GM19455 (cell line): Measurements from ENCODE around the gene GFY.

Experiments
- ATAC-seq: cut with Tn5 transposase; IDR thresholded peaks from one replicate; pipeline ENCODE4 v1.9.1; 2021; ENCODE audit not compliant: unreplicated experiment

GFY gene

DNA sequence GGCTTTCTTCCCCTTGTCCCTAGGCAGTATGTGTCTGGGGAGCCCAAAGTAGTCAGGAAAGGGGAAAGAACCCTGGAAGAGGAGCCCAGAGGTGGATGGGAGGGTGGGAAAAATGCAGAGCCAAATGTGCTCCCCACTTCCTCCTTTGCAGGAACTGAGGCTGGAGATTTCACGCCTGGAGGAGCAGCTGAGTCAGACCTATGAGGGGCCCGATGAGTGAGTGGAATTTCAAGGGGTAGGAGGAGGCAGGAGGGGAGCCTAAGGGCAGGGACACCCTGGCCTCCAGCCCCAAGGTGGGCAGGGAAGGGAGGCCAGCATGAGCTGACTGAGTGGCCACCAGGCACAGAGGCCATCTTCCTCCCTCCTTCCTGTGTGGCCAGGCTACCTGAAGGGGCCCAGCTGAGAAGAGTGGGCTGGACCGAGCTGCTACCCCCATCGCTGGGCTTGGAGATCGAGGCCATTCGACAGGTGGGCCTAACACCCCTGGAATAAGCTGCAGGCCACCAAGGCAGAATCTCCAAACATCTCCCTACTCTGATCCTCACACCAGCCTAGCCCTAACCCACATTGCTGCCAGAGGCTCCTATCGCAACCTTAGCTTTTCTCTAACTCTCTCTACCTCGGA lies 16.3 kb upstream of the GFY start:
- ATAC-seq, result no peak

DNA sequence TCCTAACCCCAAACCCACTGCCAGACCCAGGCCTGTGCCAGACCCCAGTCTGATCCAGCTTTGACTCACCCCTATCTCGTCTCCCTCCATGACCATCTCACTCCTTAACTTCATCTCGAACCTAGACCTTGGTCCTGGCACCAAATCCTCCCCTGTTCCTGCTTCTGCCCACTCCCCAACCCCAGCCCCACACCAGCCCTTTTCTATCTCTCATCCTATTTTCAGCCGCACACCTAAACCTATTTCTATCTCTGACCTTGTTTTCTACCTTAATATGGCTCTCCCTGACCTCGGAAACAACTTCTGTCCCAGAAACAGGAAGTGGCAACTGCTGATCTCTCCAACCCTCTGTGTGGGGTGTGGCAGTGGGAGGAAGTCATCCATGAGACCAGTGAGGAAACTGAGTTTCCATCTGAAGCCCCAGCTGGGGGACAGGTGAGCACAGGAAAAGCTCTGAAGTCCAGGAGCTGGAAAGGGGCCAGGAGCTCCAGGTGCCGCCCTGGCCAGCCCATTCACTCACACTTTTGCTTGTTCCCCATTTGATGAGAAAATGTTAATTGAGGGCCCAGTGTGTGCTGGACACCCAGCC lies 15.7 kb upstream of the GFY start:
- no peak for ATAC-seq

DNA sequence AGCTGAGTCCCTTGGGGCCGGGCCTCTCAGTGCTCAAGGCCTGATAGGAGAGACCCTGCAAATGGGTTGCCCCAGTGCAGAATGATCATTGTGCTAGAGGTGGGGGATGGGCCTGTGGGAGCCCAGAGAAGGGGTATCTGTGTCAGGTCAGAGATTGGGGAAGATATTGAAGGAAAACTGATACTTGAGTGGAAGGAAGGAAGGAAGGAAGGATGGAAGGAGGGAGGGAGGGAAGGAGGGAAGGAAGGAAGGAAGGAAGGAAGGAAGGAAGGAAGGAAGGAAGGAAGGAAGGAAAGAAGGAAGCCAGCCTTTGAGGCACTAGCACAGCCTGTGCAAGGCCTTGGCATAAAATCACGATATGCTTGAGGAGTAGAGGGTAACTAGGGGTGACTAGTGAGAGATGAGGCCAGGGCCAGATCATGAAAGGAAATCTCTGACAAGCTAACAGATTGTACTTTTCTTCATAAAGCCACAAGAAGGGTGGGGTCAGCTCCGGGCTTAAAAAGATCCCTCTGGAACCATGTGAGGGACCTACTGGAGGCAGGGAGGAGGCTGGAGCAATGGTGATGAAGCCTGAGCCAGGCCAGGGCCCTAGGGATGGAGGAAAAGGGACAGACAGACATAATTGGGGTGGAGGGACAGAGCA lies 13.4 kb upstream of the GFY start:
- no peak for ATAC-seq

DNA sequence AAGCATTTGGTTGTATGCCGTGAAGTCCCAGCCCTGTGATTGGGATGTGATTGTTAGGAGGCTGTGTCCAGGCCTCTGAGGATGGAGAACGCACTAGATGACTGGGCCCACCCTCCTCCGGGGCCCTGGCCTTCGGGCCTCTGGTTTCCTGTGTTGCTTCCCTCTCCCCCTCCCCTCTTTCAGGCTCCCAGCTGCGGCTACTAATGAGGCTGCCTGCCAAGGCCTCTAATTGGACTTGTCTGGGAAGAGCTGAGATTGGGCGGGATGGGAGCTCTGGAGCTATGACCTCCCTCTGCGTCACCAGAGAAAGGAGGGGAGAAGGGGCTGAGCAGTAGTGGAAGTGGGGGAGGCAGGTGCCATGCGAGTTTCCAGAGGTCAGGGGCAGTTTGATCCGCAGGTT lies 11.8 kb upstream of the GFY start:
- ATAC-seq, result no peak

DNA sequence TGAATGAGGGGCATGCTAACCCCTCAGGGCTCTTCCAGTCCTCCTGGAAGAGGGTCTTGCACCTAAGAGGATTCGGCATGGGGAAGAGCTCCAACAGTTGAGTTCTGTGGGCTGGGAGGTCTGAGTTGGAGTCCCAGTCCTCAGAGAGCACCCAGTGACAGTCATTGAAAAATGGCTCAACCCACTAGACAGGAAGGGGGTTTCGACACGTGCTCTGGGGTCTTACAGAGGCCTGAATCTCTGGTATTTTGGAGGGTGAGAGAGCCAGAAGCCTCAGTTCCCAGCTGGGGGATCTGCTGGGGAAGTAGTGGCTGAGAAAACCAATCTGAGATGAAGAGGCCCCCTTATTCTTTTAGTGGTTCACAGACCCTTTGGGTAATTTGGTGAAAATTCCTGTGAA lies 10.9 kb upstream of the GFY start:
- ATAC-seq, result no peak

DNA sequence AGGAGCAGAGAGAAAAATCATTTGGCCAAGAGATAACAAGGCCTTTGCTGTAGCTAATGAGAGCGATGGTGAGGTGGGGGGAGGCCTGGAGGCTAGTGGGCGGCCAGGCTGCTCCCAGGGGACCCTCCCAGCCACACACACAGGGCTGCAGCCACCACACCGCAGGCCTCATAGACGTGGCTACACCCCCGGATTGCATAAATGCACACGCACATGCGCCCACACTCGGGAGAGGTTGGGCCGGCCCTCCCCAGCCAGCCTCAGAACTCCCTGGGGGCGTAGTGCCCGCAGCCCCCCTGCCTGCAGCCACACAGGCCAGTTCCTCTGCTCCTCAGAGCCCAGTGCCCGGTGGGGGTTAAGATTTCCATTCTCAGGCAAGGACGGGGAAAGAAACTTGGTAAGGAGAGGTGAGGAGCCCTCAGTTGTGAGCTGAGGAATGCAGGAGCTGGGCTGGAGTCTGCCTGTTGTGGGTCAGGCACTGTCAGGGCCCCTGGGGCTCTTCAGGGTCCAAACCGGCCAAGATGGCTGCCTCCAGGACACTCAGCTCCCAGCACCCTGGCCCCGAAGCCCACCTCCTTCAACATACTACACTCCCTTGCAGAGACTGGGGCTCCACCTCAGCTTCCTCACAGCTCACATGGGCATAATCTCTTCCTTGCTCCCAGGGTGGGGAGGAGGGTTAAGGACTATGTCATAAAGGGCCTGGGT lies 9.9 kb upstream of the GFY start:
- no peak for ATAC-seq

DNA sequence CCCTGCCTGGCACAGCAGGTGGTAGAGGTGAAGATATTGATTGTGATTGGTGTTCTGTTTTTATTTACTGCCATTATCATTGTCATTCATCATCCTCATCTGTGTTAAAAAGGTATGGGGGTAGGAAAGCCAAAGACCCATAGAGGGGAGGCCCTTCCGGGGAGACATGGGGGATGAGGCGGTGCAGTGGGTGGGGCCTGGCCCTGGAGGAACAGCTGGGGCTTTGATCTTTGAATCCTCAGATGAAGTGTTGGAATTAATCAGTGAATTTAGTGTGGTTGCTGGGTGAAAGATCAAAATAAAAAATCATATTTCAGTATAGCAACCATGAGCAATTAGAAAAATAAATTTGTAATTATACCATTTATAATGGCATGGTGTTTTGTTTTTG lies 9.4 kb upstream of the GFY start:
- no peak for ATAC-seq

DNA sequence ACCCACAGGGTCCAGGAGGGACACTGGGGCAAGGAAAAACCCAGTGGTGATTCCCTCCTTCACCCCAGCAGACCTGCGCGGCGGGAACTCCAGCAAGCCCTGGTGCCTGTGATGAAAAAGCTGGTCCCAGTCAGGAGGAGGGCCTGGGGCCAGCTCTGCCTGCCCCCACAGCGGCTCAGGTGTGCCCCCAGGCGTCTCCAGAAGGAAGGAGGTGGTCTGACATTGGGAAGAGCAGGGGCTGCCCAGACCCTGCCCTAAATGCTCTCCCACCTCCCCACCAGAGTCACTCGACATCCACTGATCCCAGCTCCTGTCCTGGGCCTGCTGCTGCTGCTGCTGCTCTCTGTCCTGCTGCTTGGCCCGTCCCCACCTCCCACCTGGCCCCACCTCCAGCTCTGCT lies 8.1 kb upstream of the GFY start:
- ATAC-seq, result no peak

DNA sequence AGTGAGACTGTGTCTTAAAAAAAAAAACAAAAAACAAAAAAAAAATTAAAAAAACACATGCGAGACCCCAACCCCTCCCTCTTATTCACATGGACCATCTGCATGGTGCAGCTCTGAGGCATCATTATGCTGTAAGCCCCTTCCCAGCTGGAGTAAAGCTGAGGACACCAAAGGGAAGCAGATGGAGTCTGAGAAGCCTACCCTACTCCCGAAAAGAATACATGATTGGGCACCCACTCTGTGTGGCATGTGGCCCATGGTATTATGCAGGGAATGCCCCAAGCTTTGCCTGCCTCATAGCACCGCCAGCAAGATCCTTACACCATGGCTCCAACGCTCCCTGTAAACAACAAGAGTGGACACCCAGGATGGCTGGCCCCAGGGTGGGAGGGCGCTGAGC lies 6.7 kb upstream of the GFY start:
- no peak for ATAC-seq

DNA sequence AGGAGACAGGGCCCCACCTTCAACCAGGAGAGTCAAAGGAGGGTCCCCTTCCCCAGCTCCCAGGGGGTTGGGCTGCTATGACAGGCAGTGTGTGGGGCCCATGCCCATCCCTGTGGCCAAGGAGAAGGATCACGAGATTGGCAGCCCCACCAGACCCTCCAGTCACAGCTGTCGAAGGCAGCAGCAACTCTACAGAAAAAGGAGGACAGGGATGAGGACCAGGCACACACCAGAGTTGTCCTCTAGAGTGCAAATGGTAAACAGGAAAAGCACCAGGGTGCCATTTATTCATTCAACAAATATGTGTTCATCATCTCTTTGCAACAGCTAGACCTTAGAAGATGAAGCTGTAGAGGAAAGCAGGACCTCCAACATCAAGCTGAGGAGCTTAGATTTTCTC lies 6.0 kb upstream of the GFY start:
- ATAC-seq, result no peak

DNA sequence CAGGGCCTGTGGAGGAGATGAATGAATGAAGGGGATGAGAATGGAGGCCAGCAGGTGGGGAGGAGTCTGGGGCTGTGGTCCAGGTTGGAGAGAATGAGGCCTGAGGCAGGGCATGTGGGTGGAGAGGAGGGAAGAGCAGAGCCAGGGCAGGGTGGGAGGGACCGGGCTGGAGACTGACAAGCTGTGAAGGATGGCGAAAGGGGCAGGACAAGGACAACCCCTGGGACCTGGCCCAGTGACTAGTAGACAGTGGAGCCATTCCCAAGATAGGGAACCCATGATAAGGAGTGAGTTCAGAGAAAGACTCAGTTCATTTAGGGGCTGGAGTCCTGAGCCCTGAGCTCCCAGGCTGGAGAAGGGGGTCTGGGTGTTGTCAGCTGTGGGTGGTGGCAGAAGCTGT lies 5.0 kb upstream of the GFY start:
- no peak for ATAC-seq

DNA sequence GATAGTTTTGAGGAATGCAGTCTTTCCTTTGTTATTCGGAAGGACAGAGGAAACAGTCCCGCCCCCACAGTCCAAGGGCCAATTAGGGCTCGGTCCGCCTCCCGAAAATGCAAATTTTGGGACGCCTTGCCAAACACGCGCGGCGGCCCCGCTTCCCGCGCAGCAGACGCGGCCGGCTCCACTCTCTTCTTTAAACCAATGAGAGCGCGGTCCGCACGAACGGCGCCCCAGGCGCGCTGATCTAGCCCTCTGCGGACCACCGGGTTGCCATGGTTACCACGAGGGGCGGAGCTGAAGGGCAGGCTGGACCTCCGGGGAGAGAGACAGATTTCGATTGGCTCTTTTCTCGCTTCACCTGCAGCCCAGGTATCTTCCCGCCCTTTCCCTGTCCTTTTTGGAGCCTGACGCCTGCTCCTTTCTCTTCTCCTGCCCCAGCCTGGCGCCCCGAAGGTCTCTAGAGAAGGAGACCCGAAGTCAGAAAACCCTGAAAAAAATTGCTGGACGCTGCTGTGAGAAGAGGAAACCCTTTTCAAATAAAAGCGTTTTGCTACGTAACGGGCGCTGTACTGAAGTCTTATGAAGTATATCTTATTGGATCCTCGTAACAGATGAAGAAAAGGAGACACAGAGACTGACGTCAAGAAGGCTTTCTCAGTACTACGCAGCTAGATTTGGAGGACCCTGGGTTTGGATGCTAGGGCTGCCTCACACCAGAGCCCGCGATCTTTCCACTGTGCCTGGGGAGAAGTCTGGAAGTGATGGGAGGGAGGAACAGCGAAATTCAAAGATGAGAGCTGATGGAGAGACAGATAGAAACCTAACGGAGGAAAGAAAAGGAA lies 3.9 kb upstream of the GFY start:
- no peak for ATAC-seq

DNA sequence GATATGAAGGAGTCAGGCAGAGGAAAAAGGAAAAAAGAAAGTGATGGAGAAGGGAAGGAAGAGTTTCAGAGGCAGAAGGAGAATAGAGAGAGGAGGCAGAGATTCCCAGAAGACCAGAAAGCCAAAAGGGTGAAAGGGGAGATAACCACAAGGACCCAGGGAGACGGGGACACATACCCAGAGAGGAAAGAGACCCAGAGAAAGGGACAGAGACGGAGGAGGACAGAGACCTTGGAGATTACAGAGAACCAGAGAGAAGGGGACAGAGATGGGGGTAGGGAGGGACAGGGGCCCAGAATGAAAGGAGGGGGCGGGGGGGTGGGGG lies 3.3 kb upstream of the GFY start:
- ATAC-seq, result no peak

DNA sequence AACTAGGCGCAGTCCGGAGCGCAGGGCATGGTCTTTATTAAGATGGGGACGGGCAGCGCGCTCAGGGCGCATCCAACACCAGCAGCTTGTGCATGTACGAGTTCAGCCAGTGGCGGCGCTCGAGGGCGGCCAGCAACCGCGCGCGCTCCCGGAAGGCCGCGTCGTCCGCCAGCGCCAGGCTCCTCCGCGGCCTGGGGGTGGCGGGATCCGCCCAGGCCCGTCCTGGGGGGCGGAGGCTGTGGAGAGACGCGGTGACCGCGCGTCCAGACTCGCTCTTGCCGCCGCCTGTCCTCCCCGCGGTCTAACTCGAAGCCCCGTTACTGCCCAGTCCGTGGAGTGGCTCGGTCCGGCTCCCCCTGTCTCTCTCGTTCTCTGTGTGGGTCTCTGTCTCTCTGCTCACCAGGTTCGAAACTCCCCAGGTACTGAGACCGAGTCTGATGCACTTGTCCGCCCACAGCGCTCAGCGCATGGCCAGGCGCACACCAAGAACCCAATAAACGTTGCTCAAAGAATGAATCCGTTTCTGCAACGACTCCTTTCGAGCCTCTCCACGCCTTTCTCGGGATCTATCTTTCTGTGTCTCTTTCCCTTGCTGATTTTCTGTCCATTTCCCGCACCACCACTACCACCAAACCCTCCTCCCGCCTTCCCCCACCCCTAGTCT lies 2.6 kb upstream of the GFY start:
- ATAC-seq, result no peak

DNA sequence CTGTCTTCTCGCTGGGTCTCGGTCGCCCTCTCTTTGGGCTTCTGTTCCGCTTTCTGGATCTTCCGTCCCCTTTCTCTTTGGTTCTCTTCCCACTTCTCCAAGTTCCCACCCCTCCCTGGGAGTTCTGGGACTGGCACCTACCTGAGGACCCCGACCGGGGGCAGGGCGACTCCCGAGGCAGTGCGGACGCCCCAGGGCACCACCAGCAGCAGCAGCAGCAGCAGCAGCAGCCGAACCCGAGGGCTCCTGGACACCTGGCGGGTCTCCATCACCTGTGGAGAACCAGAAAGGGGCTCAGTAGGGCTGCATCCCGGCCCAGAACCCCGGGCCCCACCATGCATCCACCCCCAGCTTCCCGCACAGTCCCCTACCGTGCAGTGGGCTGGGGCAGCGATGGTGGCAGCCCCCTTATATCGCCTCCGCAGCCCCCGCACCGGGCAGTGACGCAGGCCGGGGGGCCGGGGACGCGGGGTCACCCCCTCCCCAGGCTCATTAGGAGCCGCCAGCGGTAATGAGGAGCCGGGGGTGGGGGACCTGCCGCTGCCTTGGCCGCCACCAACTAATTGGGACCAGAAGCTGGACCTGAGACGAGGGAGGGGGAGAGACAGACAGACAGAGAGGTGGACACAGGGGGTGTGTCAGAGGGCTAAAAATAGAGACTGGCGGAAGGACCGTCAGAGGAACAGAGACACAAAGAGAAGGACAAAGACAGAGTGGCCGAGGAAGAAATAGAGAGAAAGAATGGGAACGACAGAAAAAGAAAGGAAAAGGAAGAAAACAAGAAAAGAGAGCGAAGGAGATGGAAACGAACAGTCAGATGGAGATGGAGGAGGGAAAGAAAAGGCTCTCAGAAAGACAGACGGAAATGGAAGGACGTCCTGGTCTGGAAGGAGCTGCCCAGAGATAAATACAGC lies 1.9 kb upstream of the GFY start, which contains the start of gene PTH2:
PTH2 (minus strand) TSS at position 371 of the 914 bp plus-strand sequence; CDS start at position 269, 102 bp downstream.
- no peak for ATAC-seq

DNA sequence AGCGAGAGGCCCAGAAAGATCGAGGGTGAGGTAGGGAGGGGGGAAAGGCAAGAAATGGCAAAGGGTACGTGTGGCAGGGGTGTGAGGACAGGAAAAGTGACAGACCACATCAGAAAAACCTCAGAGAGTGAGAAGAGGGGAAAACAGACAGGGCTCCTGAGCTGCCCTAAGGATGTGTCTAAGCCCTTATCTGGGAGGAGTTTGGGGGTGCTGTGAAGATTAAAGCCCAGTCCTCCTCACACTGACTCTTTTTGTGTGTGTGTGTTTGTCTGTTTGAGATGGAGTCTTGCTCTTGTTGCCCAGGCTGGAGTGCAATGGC lies 1.2 kb upstream of the GFY start:
- ATAC-seq, result no peak

DNA sequence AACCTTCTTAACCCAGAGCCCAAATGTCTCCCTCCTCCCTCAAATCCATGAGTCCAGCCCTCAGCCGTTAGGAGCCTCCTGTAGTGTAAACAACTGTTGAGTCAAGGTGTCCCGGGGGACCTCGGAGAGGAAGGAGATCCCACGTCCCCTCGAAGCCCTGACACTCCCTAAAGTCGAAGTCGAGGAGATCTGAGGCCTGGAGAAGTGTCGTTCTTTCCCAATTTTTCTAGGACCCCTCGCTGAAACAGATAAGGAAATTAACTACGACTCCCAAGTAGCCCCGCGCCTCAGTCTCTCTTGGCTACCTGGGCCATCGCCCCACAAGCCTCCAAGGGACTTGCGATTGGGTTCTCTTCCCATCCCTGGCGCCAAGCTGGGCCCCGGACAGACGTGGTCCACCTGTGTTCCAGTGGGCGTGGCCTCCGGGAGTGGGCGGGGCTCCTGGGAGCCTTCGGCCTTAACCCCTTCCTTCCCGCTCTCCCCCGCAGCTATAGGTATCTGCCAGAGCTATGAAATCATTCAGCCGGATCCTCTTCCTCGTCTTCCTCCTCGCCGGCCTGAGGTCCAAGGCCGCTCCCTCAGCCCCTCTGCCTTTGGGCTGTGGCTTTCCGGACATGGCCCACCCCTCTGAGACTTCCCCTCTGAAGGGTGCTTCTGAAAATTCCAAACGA lies 869 bp downstream of the GFY start:
- ATAC-seq, result no peak

DNA sequence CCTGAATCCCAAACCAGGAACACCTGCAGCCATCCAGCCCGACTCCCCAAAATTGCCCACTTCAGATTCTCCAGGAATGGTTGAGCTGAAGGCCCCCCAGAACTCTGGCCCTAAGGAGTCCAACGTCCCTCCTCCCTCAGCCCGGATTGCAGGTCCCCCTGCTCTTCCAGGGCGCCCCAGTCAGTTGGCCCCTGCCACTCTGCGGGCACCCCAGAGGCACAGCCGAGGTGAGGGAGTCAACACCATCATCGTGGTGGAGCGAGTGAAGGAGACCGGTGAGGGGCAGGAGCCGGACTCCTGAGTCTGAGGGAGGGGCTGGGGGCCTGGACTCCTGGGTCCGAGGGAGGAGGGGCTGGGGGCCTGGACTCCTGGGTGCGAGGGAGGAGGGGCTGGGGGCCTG lies 2.2 kb downstream of the GFY start:
- ATAC-seq, result no peak

DNA sequence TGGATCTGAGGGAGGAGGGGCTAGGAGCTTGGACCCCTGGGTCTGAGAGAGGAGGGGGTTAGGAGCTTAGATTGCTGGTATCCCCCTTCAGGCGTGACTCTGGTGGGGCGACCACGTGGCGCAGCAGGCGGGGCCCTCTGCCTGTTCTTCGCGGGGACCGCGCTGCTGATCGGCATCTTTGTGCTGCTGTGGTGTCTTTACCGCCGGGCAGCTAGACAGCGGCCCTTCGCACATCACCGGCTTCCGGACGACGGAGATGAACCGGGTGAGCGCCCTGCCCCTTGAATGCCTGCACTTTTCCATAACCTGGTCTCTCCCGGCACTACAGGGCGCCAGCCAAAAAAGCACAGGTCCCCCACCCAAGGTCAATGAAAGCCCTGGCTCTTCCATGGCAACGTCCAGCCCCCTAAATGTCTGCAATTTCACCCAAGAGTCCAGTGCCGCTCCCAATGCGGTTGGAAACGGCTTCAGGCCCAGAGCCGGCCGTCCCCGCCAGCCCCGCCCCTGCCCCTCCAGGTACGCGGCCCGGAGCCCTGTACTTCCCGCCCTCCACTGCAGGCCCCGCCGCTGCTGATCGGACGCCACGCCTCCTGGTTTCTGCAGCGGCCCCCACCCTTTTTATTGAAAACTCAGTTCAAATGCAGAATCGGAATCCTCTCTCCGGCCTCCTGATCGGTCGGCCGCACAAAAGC lies 2.8 kb downstream of the GFY start:
- ATAC-seq, result no peak
